Measurements from ENCODE around the gene TMED10. TPM values are rescaled to one million over a fixed set of nuclear protein-coding genes. Genes with fewer than 3 reads are reported as not detected.

Gene TMED10
- total RNA-seq, 6 experiments from 2014 or later, result 205 to 296 (median 279) TPM

DNA sequence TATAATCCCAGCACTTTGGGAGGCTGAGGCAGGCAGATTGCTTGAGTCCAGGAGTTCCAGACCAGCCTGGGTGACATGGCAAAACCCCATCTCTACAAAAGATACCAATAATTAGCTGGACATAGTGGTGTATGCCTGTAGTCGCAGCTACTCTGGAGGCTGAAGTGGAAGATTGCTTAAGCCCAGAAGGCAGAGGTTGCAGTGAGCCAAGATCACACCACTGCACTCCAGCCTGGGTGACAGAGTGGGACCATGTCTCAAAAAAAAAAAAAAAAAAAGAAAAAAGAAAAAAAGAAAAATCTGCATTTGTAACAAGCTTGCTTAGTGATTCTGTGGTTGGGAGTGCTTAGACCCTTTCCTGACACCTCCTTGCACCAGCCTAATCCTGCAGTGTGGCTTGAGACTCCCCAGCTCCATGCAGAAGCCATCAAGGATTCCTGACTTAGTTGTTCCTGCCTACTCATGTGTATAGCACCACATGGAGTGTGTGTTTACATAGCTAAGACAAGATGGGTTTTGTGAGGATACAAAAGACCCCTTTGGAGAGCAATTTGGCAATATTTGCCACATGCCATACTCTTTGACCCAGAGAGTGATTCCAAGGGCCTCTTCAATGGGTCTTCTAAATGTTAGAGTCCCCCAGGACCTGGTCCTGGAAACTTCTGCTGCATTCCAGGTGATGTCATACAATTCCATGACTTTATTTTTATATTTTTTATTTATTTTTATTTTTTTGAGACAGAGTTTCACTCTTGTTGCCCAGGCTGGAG lies 5.1 kb upstream of the TMED10 start:
- no peak for ATAC-seq
- DNase-seq, result no peak
- Histone ChIP-seq H3K4me3 (no peak overlapping the region), H3K36me3 (no peaks in the 10 kb centered on the region), H3K27ac (no peak overlapping the region), H3K4me1 (no peaks in the 10 kb centered on the region), H3K9me3 (no peaks in the 10 kb centered on the region), H3K27me3 (no peaks in the 10 kb centered on the region)
- 88% methylated on average over 1 of the region's 1 CpG for WGBS (ENCODE audit: insufficient coverage, low coverage, low lambda C conversion rate, missing lambda C conversion rate)
- intact Hi-C loops (cut with DNase I), result no loop called here
- TF ChIP-seq, protein P1, sequence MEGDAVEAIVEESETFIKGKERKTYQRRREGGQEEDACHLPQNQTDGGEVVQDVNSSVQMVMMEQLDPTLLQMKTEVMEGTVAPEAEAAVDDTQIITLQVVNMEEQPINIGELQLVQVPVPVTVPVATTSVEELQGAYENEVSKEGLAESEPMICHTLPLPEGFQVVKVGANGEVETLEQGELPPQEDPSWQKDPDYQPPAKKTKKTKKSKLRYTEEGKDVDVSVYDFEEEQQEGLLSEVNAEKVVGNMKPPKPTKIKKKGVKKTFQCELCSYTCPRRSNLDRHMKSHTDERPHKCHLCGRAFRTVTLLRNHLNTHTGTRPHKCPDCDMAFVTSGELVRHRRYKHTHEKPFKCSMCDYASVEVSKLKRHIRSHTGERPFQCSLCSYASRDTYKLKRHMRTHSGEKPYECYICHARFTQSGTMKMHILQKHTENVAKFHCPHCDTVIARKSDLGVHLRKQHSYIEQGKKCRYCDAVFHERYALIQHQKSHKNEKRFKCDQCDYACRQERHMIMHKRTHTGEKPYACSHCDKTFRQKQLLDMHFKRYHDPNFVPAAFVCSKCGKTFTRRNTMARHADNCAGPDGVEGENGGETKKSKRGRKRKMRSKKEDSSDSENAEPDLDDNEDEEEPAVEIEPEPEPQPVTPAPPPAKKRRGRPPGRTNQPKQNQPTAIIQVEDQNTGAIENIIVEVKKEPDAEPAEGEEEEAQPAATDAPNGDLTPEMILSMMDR (IDR thresholded peaks at IDR 0.05), result no peak
- no peak for TF ChIP-seq POLR2A (IDR thresholded peaks at IDR 0.05)

DNA sequence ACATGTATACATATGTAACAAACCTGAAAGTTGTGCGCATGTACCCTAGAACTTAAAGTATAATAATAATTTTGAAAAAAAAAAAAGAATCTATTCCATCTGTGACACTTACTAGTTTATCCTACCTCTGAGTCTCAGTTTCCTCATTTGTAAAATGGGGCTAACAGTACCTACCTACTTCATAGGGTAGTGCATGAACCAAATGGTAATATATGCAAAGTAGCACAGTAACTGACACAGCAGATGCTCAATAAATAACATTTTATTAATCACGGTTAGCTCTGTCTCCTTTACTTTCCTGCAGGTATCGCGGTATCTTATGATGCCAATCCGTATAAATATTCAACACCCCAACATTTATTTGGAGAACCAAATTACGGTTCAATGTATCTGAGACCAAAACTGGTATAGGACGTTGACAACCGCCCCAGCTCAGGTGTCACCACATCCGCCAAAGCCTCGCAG lies 703 bp downstream of the TMED10 start:
- ATAC-seq, result no peak
- Histone ChIP-seq H3K36me3 (no peaks in the 10 kb centered on the region), H3K4me3 (peak overlapping the region; percentile 78 to 91 (median 88)), H3K27me3 (no peaks in the 10 kb centered on the region), H3K27ac (peak overlapping the region; percentile 68 to 97 (median 92)), H3K4me1 (peaks cover 0 to 21% (median 4%) of the 10 kb centered on the region in 4 donors), H3K9me3 (no peaks in the 10 kb centered on the region)
- no peak for TF ChIP-seq POLR2A (IDR thresholded peaks at IDR 0.05)
- TF ChIP-seq, protein P1 (IDR thresholded peaks at IDR 0.05), result no peak
- DNase-seq, result no peak
- intact Hi-C loops (cut with DNase I), result no loop called here
- 9% methylated on average over 10 of the region's 10 CpGs for WGBS (ENCODE audit: insufficient coverage, low coverage, low lambda C conversion rate, missing lambda C conversion rate)

DNA sequence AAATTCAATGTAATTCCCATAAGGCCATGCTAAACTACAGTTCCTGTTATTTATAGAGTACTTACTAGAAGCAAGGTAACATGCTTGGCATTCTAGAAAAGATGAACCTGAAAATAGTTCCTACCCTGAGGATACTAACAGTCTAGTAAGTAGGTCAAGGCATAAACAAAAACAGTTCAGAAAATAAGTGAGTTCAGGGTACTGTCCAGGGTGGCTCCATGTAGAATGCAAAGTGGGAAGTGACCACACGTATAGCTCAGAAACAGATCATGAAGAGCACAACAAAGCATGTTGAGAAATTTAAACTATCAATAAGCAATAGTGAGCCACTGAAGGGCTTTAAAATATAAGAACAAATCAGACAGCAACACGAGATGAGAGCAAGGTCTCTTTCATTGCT lies 2.3 kb downstream of the TMED10 start:
- WGBS (ENCODE audit: insufficient coverage, low coverage, low lambda C conversion rate, missing lambda C conversion rate), result 71% methylated on average over 2 of the region's 2 CpGs
- H3K27ac ChIP-seq, result no peak overlapping the region
- ATAC-seq (no peak), DNase-seq (no peak)
- H3K27me3 ChIP-seq, result no peaks in the 10 kb centered on the region
- no peaks in the 10 kb centered on the region for H3K36me3 ChIP-seq
- TF ChIP-seq POLR2A (IDR thresholded peaks at IDR 0.05), result no peak
- TF ChIP-seq, protein P1 (IDR thresholded peaks at IDR 0.05), result no peak
- intact Hi-C loops (cut with DNase I), result no loop called here
- no peaks in the 10 kb centered on the region for H3K9me3 ChIP-seq
- H3K4me3 ChIP-seq, result no peak overlapping the region
- H3K4me1 ChIP-seq, result peaks cover 0 to 22% (median 7%) of the 10 kb centered on the region in 4 donors

DNA sequence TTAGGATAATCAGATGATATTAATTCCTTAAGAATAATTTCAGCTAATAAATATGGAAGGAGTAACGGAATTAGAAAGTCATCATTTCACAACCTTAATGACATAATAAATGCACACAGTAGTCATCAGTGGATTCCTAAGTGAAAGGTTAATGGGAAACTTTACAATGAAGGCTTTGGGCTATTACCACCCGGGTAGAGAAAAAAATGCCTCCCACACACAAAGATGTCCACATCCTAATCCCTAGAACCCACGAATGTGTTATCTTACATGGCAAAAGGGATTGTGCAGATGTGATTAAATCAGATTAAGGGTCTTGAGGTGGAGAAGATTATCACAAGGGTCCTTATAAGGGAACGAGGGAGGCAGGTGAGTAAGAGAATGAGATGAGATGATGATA lies 5.6 kb downstream of the TMED10 start:
- no peak for ATAC-seq

More for the DNA sequence above, 5.6 kb downstream of the TMED10 start:
- WGBS (ENCODE audit: insufficient coverage, low coverage, low lambda C conversion rate, missing lambda C conversion rate), result 50% methylated on average over 4 of the region's 4 CpGs
- no peak for DNase-seq
- TF ChIP-seq POLR2A (IDR thresholded peaks at IDR 0.05), result no peak
- TF ChIP-seq, protein P1 (IDR thresholded peaks at IDR 0.05), result no peak
- Histone ChIP-seq H3K4me1 (peaks cover 0 to 40% (median 7%) of the 10 kb centered on the region in 4 donors), H3K27ac (no peak overlapping the region), H3K36me3 (no peaks in the 10 kb centered on the region), H3K4me3 (no peak overlapping the region), H3K27me3 (no peaks in the 10 kb centered on the region), H3K9me3 (no peaks in the 10 kb centered on the region)
- intact Hi-C loops (cut with DNase I), result no loop called here

Data from right lobe of liver (tissue), 6 donors.